ENCODE results near the gene FRS2. TPM values are rescaled to one million over a fixed set of nuclear protein-coding genes. Genes with fewer than 3 reads are reported as not detected.

Gene FRS2
- total RNA-seq, 1 experiment from 2014 or later: 23.3 TPM

- Histone ChIP-seq H3K9me3 (ENCODE audit: insufficient read depth, low read depth) (no peaks in the 10 kb centered on the region), H3K4me2 (no peak overlapping the region), H2AFZ (no peak overlapping the region), H4K20me1 (ENCODE audit: insufficient read depth) (peaks cover 30% of the 10 kb centered on the region), H3K4me3 (no peak overlapping the region), H3K27ac (no peak overlapping the region), H3K4me1 (replicated peaks; ENCODE audit: insufficient read depth) (0 out of 2 replicates have a peak, but pooled peaks cover 3% of the 10 kb centered on the region), H3K27me3 (ENCODE audit: insufficient read depth, low read depth) (no peaks in the 10 kb centered on the region), H3K36me3 (ENCODE audit: low read depth) (no peaks in the 10 kb centered on the region), H3K9me2 (ENCODE audit: insufficient read depth) (no peaks in the 10 kb centered on the region), H3K79me2 (ENCODE audit: low read depth) (peaks cover 82% of the 10 kb centered on the region), H3F3A (ENCODE audit: insufficient read depth, low read depth) (peaks cover 6% of the 10 kb centered on the region; the same call in 1 of the 2 replicates)
- intact Hi-C loops (cut with micrococcal nuclease; ENCODE audit: unreplicated experiment): no loop called here
- no peak for TF ChIP-seq CTCF (conservative IDR thresholded peaks at IDR 0.05)
- no peak for TF ChIP-seq EZH2 (IDR thresholded peaks at IDR 0.05; ENCODE audit: low read depth)
- POLR2A ChIA-PET (ENCODE audit: unreplicated experiment): no interaction called here
- CTCF ChIA-PET: no interaction called here
- DNase-seq: no peak
- no TSS peak for BruUV-seq (replicated peaks)
Measured at GRCh38 chr12:69509308-69509736, 39.1 kb downstream of the FRS2 start.

- Histone ChIP-seq H3K4me1 (replicated peaks; ENCODE audit: insufficient read depth) (0 out of 2 replicates have a peak, but pooled peaks cover 3% of the 10 kb centered on the region), H3K27me3 (ENCODE audit: insufficient read depth, low read depth) (no peaks in the 10 kb centered on the region), H2AFZ (no peak overlapping the region), H3K36me3 (ENCODE audit: low read depth) (no peaks in the 10 kb centered on the region), H3K9me3 (ENCODE audit: insufficient read depth, low read depth) (no peaks in the 10 kb centered on the region), H3K79me2 (ENCODE audit: low read depth) (peaks cover 81% of the 10 kb centered on the region), H3K4me2 (no peak overlapping the region), H3K4me3 (no peak overlapping the region), H4K20me1 (ENCODE audit: insufficient read depth) (peaks cover 30% of the 10 kb centered on the region), H3K9me2 (ENCODE audit: insufficient read depth) (no peaks in the 10 kb centered on the region), H3F3A (ENCODE audit: insufficient read depth, low read depth) (peaks cover 6% of the 10 kb centered on the region; the same call in 1 of the 2 replicates), H3K27ac (no peak overlapping the region)
- ChIA-PET POLR2A (ENCODE audit: unreplicated experiment) (no interaction called here), CTCF (no interaction called here)
- DNase-seq: no peak
- no peak for TF ChIP-seq CTCF (conservative IDR thresholded peaks at IDR 0.05)
- no peak for TF ChIP-seq EZH2 (IDR thresholded peaks at IDR 0.05; ENCODE audit: low read depth)
- BruUV-seq (replicated peaks): no TSS peak
- intact Hi-C loops (cut with micrococcal nuclease; ENCODE audit: unreplicated experiment): no loop called here
Measured at GRCh38 chr12:69509904-69510827, 40.0 kb downstream of the FRS2 start.

GRCh38 chr12:69511016-69511415, 40.8 kb downstream of the FRS2 start:
- CTCF ChIA-PET: no interaction called here
- Histone ChIP-seq H3K4me1 (replicated peaks; ENCODE audit: insufficient read depth) (0 out of 2 replicates have a peak, but pooled peaks cover 3% of the 10 kb centered on the region), H3F3A (ENCODE audit: insufficient read depth, low read depth) (peaks cover 6% of the 10 kb centered on the region; the same call in 1 of the 2 replicates), H3K27ac (no peak overlapping the region), H3K9me3 (ENCODE audit: insufficient read depth, low read depth) (no peaks in the 10 kb centered on the region), H3K4me3 (no peak overlapping the region), H3K79me2 (ENCODE audit: low read depth) (peaks cover 81% of the 10 kb centered on the region), H4K20me1 (ENCODE audit: insufficient read depth) (peaks cover 30% of the 10 kb centered on the region), H3K36me3 (ENCODE audit: low read depth) (no peaks in the 10 kb centered on the region), H3K9me2 (ENCODE audit: insufficient read depth) (no peaks in the 10 kb centered on the region), H2AFZ (no peak overlapping the region), H3K4me2 (no peak overlapping the region), H3K27me3 (ENCODE audit: insufficient read depth, low read depth) (no peaks in the 10 kb centered on the region)
- intact Hi-C loops (cut with micrococcal nuclease; ENCODE audit: unreplicated experiment): no loop called here
- no peak for TF ChIP-seq EZH2 (IDR thresholded peaks at IDR 0.05; ENCODE audit: low read depth)
- no peak for TF ChIP-seq CTCF (conservative IDR thresholded peaks at IDR 0.05)
- BruUV-seq (replicated peaks): no TSS peak
- DNase-seq: no peak
- POLR2A ChIA-PET (ENCODE audit: unreplicated experiment): no interaction called here

Measured in PC-9 (cell line).